Measurements from ENCODE around the gene RAX2.

- TF ChIP-seq CTCF (IDR thresholded peaks at IDR 0.05; ENCODE audit: poor library complexity) = no peak
- no peak for TF ChIP-seq EZH2phosphoT487 (IDR thresholded peaks at IDR 0.05; ENCODE audit: low read depth, severe bottlenecking, unreplicated experiment)
Observed at GRCh38 chr19:3721887-3722442, 50.1 kb downstream of the RAX2 start.

All from hepatocyte (in vitro differentiated cells).